GM20431 (cell line): ENCODE measurements around the gene INHBE.

Experiments
- in situ Hi-C: fragments of 300-500 bp; cut with MseI, MboI; formaldehyde crosslinking; loops from one replicate; pipeline ENCODE4 v1.15.0; 2020; ENCODE audit warnings: low sequenced_read_pairs; ENCODE audit not compliant: unreplicated experiment

The INHBE gene

GRCh38 chr12:57473886-57474285 is 18.8 kb downstream of the INHBE start:
- in situ Hi-C loops: no loop called here

- in situ Hi-C loops: no loop called here
These were observed 19.3 kb downstream of the INHBE start for GRCh38 chr12:57474430-57474829.

- in situ Hi-C loops: no loop called here
These were observed 19.8 kb downstream of the INHBE start for GRCh38 chr12:57474862-57475261.

GRCh38 chr12:57475271-57476161 is 20.4 kb downstream of the INHBE start:
- in situ Hi-C loops: no loop called here

- in situ Hi-C loops: no loop called here
These were observed 21.3 kb downstream of the INHBE start for GRCh38 chr12:57476162-57476992.

- in situ Hi-C loops: no loop called here
These were observed 22.0 kb downstream of the INHBE start for GRCh38 chr12:57476993-57477709.

GRCh38 chr12:57477710-57478681 is 22.9 kb downstream of the INHBE start:
- in situ Hi-C loops: no loop called here

- in situ Hi-C loops: no loop called here
These were observed 23.9 kb downstream of the INHBE start for GRCh38 chr12:57479043-57479375.

GRCh38 chr12:57479376-57480115 is 24.4 kb downstream of the INHBE start, which contains the start of gene ARHGAP9:
TSS of gene ARHGAP9 (minus strand) at chr12:57479866. CDS start at chr12:57479406, 460 bp downstream.
- in situ Hi-C loops: no loop called here

- in situ Hi-C loops: no loop called here
These were observed 26.6 kb downstream of the INHBE start for GRCh38 chr12:57481671-57482070.

- in situ Hi-C loops: no loop called here
These were observed 28.4 kb downstream of the INHBE start for GRCh38 chr12:57483466-57483865.

- in situ Hi-C loops: no loop called here
These were observed 30.6 kb downstream of the INHBE start for GRCh38 chr12:57485695-57486094.

GRCh38 chr12:57487055-57487596 is 32.0 kb downstream of the INHBE start:
- in situ Hi-C loops: no loop called here

- in situ Hi-C loops: no loop called here
These were observed 32.7 kb downstream of the INHBE start, which contains the start of gene MARS1 for GRCh38 chr12:57487597-57488401. TSS of gene MARS1 (plus strand) at chr12:57488068. CDS start at chr12:57488091, 23 bp downstream.

GRCh38 chr12:57488402-57489156 is 33.5 kb downstream of the INHBE start:
- in situ Hi-C loops: no loop called here

GRCh38 chr12:57489157-57489641 is 34.1 kb downstream of the INHBE start:
- in situ Hi-C loops: no loop called here

- in situ Hi-C loops: no loop called here
These were observed 35.0 kb downstream of the INHBE start for GRCh38 chr12:57490126-57490525.
